SK-N-SH (cell line): ENCODE measurements around the gene IFITM1. TPM values are rescaled to one million over a fixed set of nuclear protein-coding genes. Genes with fewer than 3 reads are reported as not detected.

ENCODE experiments used
- CTCF ChIA-PET: fragments of 300-600, 350-600 bp; formaldehyde crosslinking; extraction: SDS; loops from one replicate; lab custom pipeline; 2021; lab: Yijun Ruan, JAX
- POLR2A ChIA-PET: fragments of 350-600 bp; sonication (Branson Sonifier 250); formaldehyde crosslinking; extraction: SDS; loops from one replicate; lab custom pipeline; 2020; ENCODE audit warnings: antibody characterized with exemption, inconsistent platforms; lab: Yijun Ruan, JAX
- DNase-seq: peaks from one replicate; pipeline ENCODE4 v3.0.0; 2012
- H2AFZ ChIP-seq: fragments of 200-600 bp; sonication (generic); 2 replicates; pipeline ENCODE4 v1.8.1; 2016; ENCODE audit warnings: antibody characterized with exemption, mild to moderate bottlenecking, low read depth
- H3F3A ChIP-seq: fragments of 200-600 bp; sonication (generic); replicated peaks from 2 replicates; pipeline ENCODE3; 2016; ENCODE audit warnings: antibody characterized with exemption, mild to moderate bottlenecking; ENCODE audit not compliant: insufficient read depth
- H3K27ac ChIP-seq, 2 experiments: fragments of 200-500 bp in 1 of 2; fragments of 200-600 bp in 1 of 2; sonication (Bioruptor generic) in 1 of 2; sonication (generic), shearing (Covaris generic) in 1 of 2; 2 replicates each; pipeline versions ENCODE4 v1.5.1 to v1.6.1; 2014 to 2016; ENCODE audit warnings: low read depth in 2 of 2, inconsistent platforms in 1 of 2, low read length in 1 of 2, mild to moderate bottlenecking in 1 of 2, mixed read lengths in 1 of 2
- H3K27me3 ChIP-seq: fragments of 200-600 bp; sonication (generic), shearing (Covaris generic); 2 replicates; pipeline ENCODE4 v1.6.1; 2016; ENCODE audit warnings: mixed run types; ENCODE audit not compliant: insufficient read depth
- H3K36me3 ChIP-seq, 2 experiments: fragments of 200-500 bp in 1 of 2; fragments of 200-600 bp in 1 of 2; sonication (Bioruptor generic) in 1 of 2; sonication (generic) in 1 of 2; replicated peaks in 1 of 2; 2 replicates each; pipeline versions ENCODE3 to v1.5.1; 2014 to 2016; ENCODE audit warnings: low read length in 1 of 2, mild to moderate bottlenecking in 1 of 2; ENCODE audit not compliant: insufficient read depth in 2 of 2, control insufficient read depth in 1 of 2
- H3K4me1 ChIP-seq, 2 experiments: fragments of 200-500 bp in 1 of 2; fragments of 200-600 bp in 1 of 2; sonication (Bioruptor generic) in 1 of 2; sonication (generic), shearing (Covaris generic) in 1 of 2; 2 replicates each; pipeline versions ENCODE4 v1.5.1 to v1.6.1; 2014 to 2016; ENCODE audit warnings: low read depth in 1 of 2, low read length in 1 of 2, mixed run types in 1 of 2; ENCODE audit not compliant: insufficient read depth in 2 of 2, control insufficient read depth in 1 of 2
- H3K4me2 ChIP-seq: fragments of 200-600 bp; sonication (generic), shearing (Covaris generic); 2 replicates; pipeline ENCODE4 v1.6.1; 2017; ENCODE audit warnings: mixed run types
- H3K4me3 ChIP-seq, 2 experiments: fragments of 200-500 bp in 1 of 2; fragments of 200-600 bp in 1 of 2; sonication (Bioruptor generic) in 1 of 2; sonication (generic), shearing (Covaris generic) in 1 of 2; 2 replicates each; pipeline versions ENCODE4 v1.5.1 to v1.8.1; 2014 to 2016; ENCODE audit warnings: low read depth in 2 of 2, inconsistent platforms in 1 of 2, low read length in 1 of 2, mild to moderate bottlenecking in 1 of 2, mixed read lengths in 1 of 2, moderate library complexity in 1 of 2
- H3K79me2 ChIP-seq: fragments of 200-600 bp; sonication (generic); 2 replicates; pipeline ENCODE4 v1.8.1; 2017; ENCODE audit warnings: mild to moderate bottlenecking; ENCODE audit not compliant: insufficient read depth
- H3K9ac ChIP-seq: fragments of 200-600 bp; sonication (generic); 2 replicates; pipeline ENCODE4 v1.6.1; 2017; ENCODE audit warnings: mixed run types
- H3K9me2 ChIP-seq: fragments of 200-600 bp; sonication (generic); 2 replicates; pipeline ENCODE4 v1.6.1; 2017; ENCODE audit warnings: mixed run types
- H3K9me3 ChIP-seq: fragments of 200-600 bp; sonication (generic); 2 replicates; pipeline ENCODE4 v1.6.1; 2017; ENCODE audit warnings: mixed run types, mild to moderate bottlenecking, moderate library complexity
- H4K20me1 ChIP-seq: fragments of 200-600 bp; sonication (generic); 2 replicates; pipeline ENCODE4 v1.6.1; 2017; ENCODE audit warnings: mild to moderate bottlenecking, mixed run types; ENCODE audit not compliant: insufficient read depth
- CTCF ChIP-seq: fragments of 200-600 bp; sonication (generic); IDR thresholded peaks from 2 replicates; pipeline ENCODE4 v1.6.1; 2017; ENCODE audit warnings: antibody characterized with exemption, mild to moderate bottlenecking, moderate library complexity
- ELF1 ChIP-seq: IDR thresholded peaks from 2 replicates; pipeline ENCODE4 v1.4.0; 2012
- EP300 ChIP-seq, 2 experiments: IDR thresholded peaks; 2 replicates each; pipeline versions ENCODE4 v1.4.0 to v1.6.1; 2012; ENCODE audit warnings: borderline replicate concordance in 1 of 2, low read depth in 1 of 2, low read length in 1 of 2
- FOXJ3 ChIP-seq: sonication (generic); formaldehyde crosslinking; IDR thresholded peaks from 2 replicates; pipeline ENCODE4 v1.5.1; 2020; ENCODE audit warnings: mild to moderate bottlenecking, missing genetic modification reagents
- FOXM1 ChIP-seq: IDR thresholded peaks from 2 replicates; pipeline ENCODE4 v1.4.0; 2012; ENCODE audit warnings: low read depth, mild to moderate bottlenecking
- IRF3 ChIP-seq: fragments of 150-350 bp; IDR thresholded peaks from 2 replicates; pipeline ENCODE4 v1.6.1; 2016; ENCODE audit warnings: mild to moderate bottlenecking, low read depth, low read length
- MAX ChIP-seq: IDR thresholded peaks from 2 replicates; pipeline ENCODE4 v1.4.0; 2012; ENCODE audit warnings: low read depth
- MEF2A ChIP-seq: IDR thresholded peaks from 2 replicates; pipeline ENCODE4 v1.4.0; 2012; ENCODE audit warnings: low read depth, borderline replicate concordance
- MXI1 ChIP-seq: IDR thresholded peaks from 2 replicates; pipeline ENCODE4 v1.6.1; 2012; ENCODE audit warnings: mild to moderate bottlenecking, low read depth, low read length, improper control_type of control experiment
- POLR2AphosphoS5 ChIP-seq: IDR thresholded peaks from 2 replicates; pipeline ENCODE4 v1.6.1; 2012; ENCODE audit warnings: low read depth, low read length
- RCOR1 ChIP-seq: fragments of 150-350 bp; IDR thresholded peaks from 2 replicates; pipeline ENCODE4 v1.6.1; 2017; ENCODE audit warnings: antibody characterized with exemption, low read length
- REST ChIP-seq: IDR thresholded peaks from 2 replicates; pipeline ENCODE4 v1.6.1; 2012; ENCODE audit warnings: mild to moderate bottlenecking, low read depth, low read length, moderate library complexity
- RFX5 ChIP-seq: IDR thresholded peaks from 2 replicates; pipeline ENCODE4 v1.6.1; 2012; ENCODE audit warnings: mild to moderate bottlenecking, improper control_type of control experiment, low read length
- SIN3A ChIP-seq: IDR thresholded peaks from 2 replicates; pipeline ENCODE4 v1.6.1; 2012; ENCODE audit warnings: low read depth, mild to moderate bottlenecking, low read length, moderate library complexity, borderline replicate concordance
- SMC3 ChIP-seq: IDR thresholded peaks from 2 replicates; pipeline ENCODE4 v1.6.1; 2012; ENCODE audit warnings: low read depth, low read length, improper control_type of control experiment
- TAF1 ChIP-seq: IDR thresholded peaks from 2 replicates; pipeline ENCODE4 v1.6.1; 2012; ENCODE audit warnings: low read depth, mild to moderate bottlenecking, low read length, moderate library complexity, borderline replicate concordance
- TCF12 ChIP-seq: IDR thresholded peaks from 2 replicates; pipeline ENCODE4 v1.4.0; 2012
- USF2 ChIP-seq: fragments of 150-350 bp; IDR thresholded peaks from 2 replicates; pipeline ENCODE4 v1.6.1; 2017; ENCODE audit warnings: antibody characterized with exemption, low read length, low read depth, borderline replicate concordance
- YY1 ChIP-seq: IDR thresholded peaks from 2 replicates; pipeline ENCODE4 v1.4.0; 2012; ENCODE audit warnings: low read depth, mild to moderate bottlenecking
- WGBS: methylation state at CpG from one replicate; pipeline ENCODE4 v1.1.6; 2017; ENCODE audit warnings: low lambda C conversion rate; 5-methylcytosine and 5-hydroxymethylcytosine counted together
- polyA plus RNA-seq, 3 experiments: library from polyadenylated mRNA; depleted of rRNA; stranded (reverse); fragments of >200 nt; gene quantifications; 2 replicates each; pipeline ENCODE4 v1.2.3, GENCODE V29; 2012

The IFITM1 gene
- polyA plus RNA-seq, 1 of the 3 experiments (the other 2 are of a cell fraction) = 19.4 TPM

GRCh38 chr11:297051-297585 is 16.7 kb upstream of the IFITM1 start:
- CTCF ChIA-PET = no interaction called here
- H3K9ac ChIP-seq = no peak overlapping the region
- POLR2A ChIA-PET = no interaction called here
- no peaks in the 10 kb centered on the region for H3K9me3 ChIP-seq
- H3F3A ChIP-seq = no peaks in the 10 kb centered on the region
- H3K27ac ChIP-seq = no peak overlapping the region
- no peak for TF ChIP-seq FOXJ3
- no peak for TF ChIP-seq SMC3
- TF ChIP-seq YY1 = no peak
- TF ChIP-seq EP300 (IDR thresholded peaks at IDR 0.05; ENCODE audit: borderline replicate concordance in 1 of 2, low read depth in 1 of 2, low read length in 1 of 2) = no peak
- no peak for TF ChIP-seq REST
- no peak for TF ChIP-seq TCF12
- TF ChIP-seq, all 33 proteins: peak for 0
- Histone ChIP-seq H3K36me3 (no peaks in the 10 kb centered on the region), H4K20me1 (no peaks in the 10 kb centered on the region), H3K4me1 (no peaks in the 10 kb centered on the region; a peak in 1 of 4 replicates), H2AFZ (no peak overlapping the region), H3K9me2 (no peaks in the 10 kb centered on the region), H3K27me3 (no peaks in the 10 kb centered on the region), H3K79me2 (no peaks in the 10 kb centered on the region), H3K4me3 (no peak overlapping the region), H3K4me2 (no peak overlapping the region)
- 91% methylated on average over 9 of the region's 13 CpGs for WGBS
- no peak for DNase-seq

- Histone ChIP-seq H3K4me2 (no peak overlapping the region), H3K27me3 (no peaks in the 10 kb centered on the region), H3K9me2 (no peaks in the 10 kb centered on the region), H4K20me1 (no peaks in the 10 kb centered on the region), H3K36me3 (no peaks in the 10 kb centered on the region), H3K27ac (no peak overlapping the region), H3F3A (no peaks in the 10 kb centered on the region), H3K4me3 (no peak overlapping the region), H3K9me3 (no peaks in the 10 kb centered on the region), H3K4me1 (no peaks in the 10 kb centered on the region; a peak in 1 of 4 replicates), H3K79me2 (no peaks in the 10 kb centered on the region), H2AFZ (no peak overlapping the region), H3K9ac (no peak overlapping the region)
- DNase-seq = no peak
- ChIA-PET CTCF (no interaction called here), POLR2A (no interaction called here)
- 87% methylated on average over 21 of the region's 26 CpGs for WGBS
- TF ChIP-seq POLR2AphosphoS5 (no peak), SMC3 (no peak), MAX (no peak), RCOR1 (no peak), ELF1 (no peak), FOXM1 (no peak), TCF12 (no peak), IRF3 (no peak), CTCF (no peak), USF2 (no peak), TAF1 (no peak), MEF2A (no peak), SIN3A (no peak), RFX5 (no peak), FOXJ3 (no peak), MXI1 (no peak)
These were observed 16.0 kb upstream of the IFITM1 start for GRCh38 chr11:297586-298405.
